DOHH2 (cell line): ENCODE measurements around the gene REC8.

Source experiments
- CTCF ChIP-seq: fragments of 200-600 bp; sonication (generic); IDR thresholded peaks from one replicate; pipeline ENCODE4 v1.5.1; 2014; ENCODE audit warnings: antibody characterized with exemption, mild to moderate bottlenecking, low read depth, low read length; ENCODE audit not compliant: poor library complexity, severe bottlenecking
- EZH2phosphoT487 ChIP-seq: fragments of 200-600 bp; sonication (generic); IDR thresholded peaks from 2 replicates; pipeline ENCODE4 v1.6.1; 2017; ENCODE audit warnings: borderline replicate concordance, mild to moderate bottlenecking, antibody characterized with exemption, low read length, moderate library complexity, mixed read lengths

GRCh38 chr14:24143511-24143910 lies 28.4 kb upstream of the REC8 start:
- TF ChIP-seq CTCF = no peak
- TF ChIP-seq EZH2phosphoT487 = no peak
